Breast epithelium (tissue), 4 donors: ENCODE measurements around the gene CEP78. TPM values are rescaled to one million over a fixed set of nuclear protein-coding genes. Genes with fewer than 3 reads are reported as not detected.
"Not testable (repeated sequence)": the region's sequence is repeated elsewhere in the genome, so short reads cannot be mapped to it uniquely, and the experiment has no call there.

Source experiments
- DNase-seq, 2 donors: peaks; one replicate each; pipeline ENCODE4 v3.0.0-alpha.2; 2019; ENCODE audit warnings: low spot score in 2 of 2
- H3K27ac ChIP-seq, 2 donors: fragments of 200-600 bp; sonication (generic) in 1 of 2; one replicate each; pipeline ENCODE4 v1.5.1; 2016 to 2019; ENCODE audit warnings: mild to moderate bottlenecking in 1 of 2
- H3K27me3 ChIP-seq, 2 donors: fragments of 200-600 bp; sonication (generic) in 1 of 2; one replicate each; pipeline versions ENCODE4 v1.5.1 to v1.6.0; 2017 to 2019; ENCODE audit warnings: control low read depth in 1 of 2, mild to moderate bottlenecking in 1 of 2
- H3K36me3 ChIP-seq: fragments of 200-600 bp; one replicate; pipeline ENCODE4 v1.5.1; 2019
- H3K4me1 ChIP-seq, 2 donors: fragments of 200-600 bp; sonication (generic); one replicate each; pipeline ENCODE4 v1.5.1; 2016 to 2019; ENCODE audit warnings: control low read depth in 1 of 2
- H3K4me3 ChIP-seq, 3 donors: fragments of 200-600 bp; sonication (generic); 1 replicate in 2 of 3; 2 replicates in 1 of 3; pipeline ENCODE4 v1.5.1; 2016 to 2019; ENCODE audit warnings: mild to moderate bottlenecking in 3 of 3, moderate library complexity in 2 of 3
- H3K9me3 ChIP-seq, 2 donors: fragments of 200-600 bp; sonication (generic) in 1 of 2; one replicate each; pipeline ENCODE4 v1.5.1; 2016 to 2019; ENCODE audit warnings: control low read depth in 1 of 2
- CTCF ChIP-seq, 3 donors: fragments of 450-650 bp; IDR thresholded peaks; one replicate each; pipeline ENCODE4 v1.5.1; 2016 to 2017; ENCODE audit warnings: antibody characterized with exemption in 3 of 3, mild to moderate bottlenecking in 3 of 3, moderate library complexity in 3 of 3
- POLR2A ChIP-seq: fragments of 450-650 bp; IDR thresholded peaks from one replicate; pipeline ENCODE4 v1.6.1; 2016; ENCODE audit warnings: antibody characterized with exemption, mild to moderate bottlenecking, moderate library complexity
- POLR2AphosphoS5 ChIP-seq, 3 donors: sonication (generic); formaldehyde crosslinking; IDR thresholded peaks; one replicate each; pipeline ENCODE4 v1.6.1; 2017; ENCODE audit warnings: antibody characterized with exemption in 3 of 3
- intact Hi-C: fragments of 100-400 bp; cut with DNase I; formaldehyde crosslinking; loops from one replicate; pipeline ENCODE4 v1.15.1; 2023; ENCODE audit warnings: low total_unique reads
- total RNA-seq, 3 donors: library from RNA; depleted of rRNA; stranded (reverse); fragments of >200 nt; gene quantifications; one replicate each; pipeline ENCODE4 v1.1.0, GENCODE V29; 2016

CEP78 gene
- total RNA-seq, 3 donors from 2014 or later: 8.8 to 22.1 (median 16.4) TPM

GRCh38 chr9:78272307-78272706 is 36.4 kb downstream of the CEP78 start:
- Histone ChIP-seq H3K36me3 (no peaks in the 10 kb centered on the region), H3K9me3 (no peaks in the 10 kb centered on the region), H3K27ac (no peak overlapping the region), H3K27me3 (no peaks in the 10 kb centered on the region), H3K4me3 (no peak overlapping the region), H3K4me1 (no peaks in the 10 kb centered on the region)
- no peak for TF ChIP-seq POLR2A
- no peak for TF ChIP-seq POLR2AphosphoS5 (IDR thresholded peaks at IDR 0.05)
- no peak for TF ChIP-seq CTCF (IDR thresholded peaks at IDR 0.05)
- intact Hi-C loops: no loop called here
- DNase-seq: no peak

GRCh38 chr9:78273761-78274160 is 37.9 kb downstream of the CEP78 start:
- Histone ChIP-seq H3K27ac (no peak overlapping the region), H3K36me3 (no peaks in the 10 kb centered on the region), H3K27me3 (no peaks in the 10 kb centered on the region), H3K9me3 (no peaks in the 10 kb centered on the region), H3K4me3 (no peak overlapping the region), H3K4me1 (peaks cover 0 to 5% of the 10 kb centered on the region in 2 donors)
- intact Hi-C loops: no loop called here
- DNase-seq: no peak
- no peak for TF ChIP-seq POLR2A
- TF ChIP-seq CTCF (IDR thresholded peaks at IDR 0.05): no peak
- TF ChIP-seq POLR2AphosphoS5 (IDR thresholded peaks at IDR 0.05): no peak

GRCh38 chr9:78278177-78278777 is 42.4 kb downstream of the CEP78 start:
- TF ChIP-seq CTCF (IDR thresholded peaks at IDR 0.05) (no peak), POLR2AphosphoS5 (IDR thresholded peaks at IDR 0.05) (no peak), POLR2A (no peak)
- Histone ChIP-seq H3K27ac (no peak overlapping the region), H3K4me1 (peaks cover 0 to 5% of the 10 kb centered on the region in 2 donors), H3K9me3 (no peaks in the 10 kb centered on the region), H3K4me3 (no peak overlapping the region), H3K36me3 (no peaks in the 10 kb centered on the region), H3K27me3 (no peaks in the 10 kb centered on the region)
- intact Hi-C loops: loop anchor here (5.0 kb wide), 1 partner anchor 986 kb away; no protein-coding TSS in a partner anchor
- no peak for DNase-seq

- DNase-seq: no peak
- H3K36me3 ChIP-seq: no peaks in the 10 kb centered on the region
- H3K4me3 ChIP-seq: no peak overlapping the region
- H3K27ac ChIP-seq: no peak overlapping the region
- H3K9me3 ChIP-seq: no peaks in the 10 kb centered on the region
- no peaks in the 10 kb centered on the region for H3K27me3 ChIP-seq
- H3K4me1 ChIP-seq: peaks cover 0 to 5% of the 10 kb centered on the region in 2 donors
- intact Hi-C loops: loop anchor here (5.0 kb wide), 1 partner anchor 986 kb away; no protein-coding TSS in a partner anchor
- no peak for TF ChIP-seq POLR2AphosphoS5 (IDR thresholded peaks at IDR 0.05)
- no peak for TF ChIP-seq POLR2A
- no peak for TF ChIP-seq CTCF (IDR thresholded peaks at IDR 0.05)
Observed at GRCh38 chr9:78278801-78279200, 42.9 kb downstream of the CEP78 start.

GRCh38 chr9:78280982-78281668 is 45.2 kb downstream of the CEP78 start:
- DNase-seq: no peak
- intact Hi-C loops: no loop called here
- no peaks in the 10 kb centered on the region for H3K9me3 ChIP-seq
- H3K27me3 ChIP-seq: no peaks in the 10 kb centered on the region
- no peak overlapping the region for H3K27ac ChIP-seq
- H3K36me3 ChIP-seq: no peaks in the 10 kb centered on the region
- peaks cover 0 to 5% of the 10 kb centered on the region in 2 donors for H3K4me1 ChIP-seq
- H3K4me3 ChIP-seq: no peak overlapping the region
- no peak for TF ChIP-seq POLR2A
- no peak for TF ChIP-seq POLR2AphosphoS5 (IDR thresholded peaks at IDR 0.05)
- no peak for TF ChIP-seq CTCF (IDR thresholded peaks at IDR 0.05)

GRCh38 chr9:78284181-78284580 is 48.3 kb downstream of the CEP78 start:
- H3K36me3 ChIP-seq, H3K27ac ChIP-seq, H3K9me3 ChIP-seq, H3K4me1 ChIP-seq, DNase-seq, intact Hi-C loops, H3K27me3 ChIP-seq, H3K4me3 ChIP-seq: not testable (repeated sequence)
